ENCODE data around the gene TFR2. TPM values are rescaled to one million over a fixed set of nuclear protein-coding genes. Genes with fewer than 3 reads are reported as not detected.
"Not testable (repeated sequence)": the region's sequence is repeated elsewhere in the genome, so short reads cannot be mapped to it uniquely, and the experiment has no call there.

TFR2 gene
- total and polyA plus RNA-seq, 4 donors, result 0.45 to 2.1 TPM; not detected in 2

DNA sequence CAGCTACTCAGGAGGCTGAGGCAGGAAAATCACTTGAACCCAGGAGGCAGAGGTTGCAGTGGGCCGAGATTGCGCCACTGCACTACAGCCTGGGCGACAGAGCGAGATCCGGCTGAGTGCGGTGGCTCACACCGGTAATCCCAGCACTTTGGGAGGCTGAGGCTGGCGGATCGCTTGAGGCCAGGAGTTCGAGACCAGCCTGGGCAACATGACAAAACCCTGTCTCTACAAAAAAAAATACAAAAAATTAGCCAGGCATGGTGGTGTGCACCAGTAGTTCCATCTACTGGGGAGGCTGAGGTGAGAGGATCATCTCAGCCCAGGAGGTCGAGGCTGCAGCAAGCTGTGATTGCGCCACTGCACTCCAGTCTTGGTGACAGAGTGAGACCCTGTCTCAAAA, 27.8 kb upstream of the TFR2 start:
- ATAC-seq (ENCODE audit: low FRiP score); H3K9me3 ChIP-seq (ENCODE audit: control insufficient read depth, low read length); H3K27ac ChIP-seq (ENCODE audit: low read depth in 1 of 2, low read length in 2 of 2); DNase-seq; H3K36me3 ChIP-seq (ENCODE audit: control insufficient read depth in 1 of 2, insufficient read depth in 2 of 2, low read length in 1 of 2); H3K4me1 ChIP-seq (ENCODE audit: control insufficient read depth in 1 of 2, insufficient read depth in 2 of 2, low read length in 2 of 2); H3K4me3 ChIP-seq (ENCODE audit: low read length in 2 of 2); intact Hi-C loops (cut with DNase I); H3K27me3 ChIP-seq (ENCODE audit: control insufficient read depth in 1 of 2, insufficient read depth in 2 of 2, low read length in 1 of 2): not testable (repeated sequence)
- 95 to 96% methylated on average over 12 of the region's 12 CpGs for WGBS, 2 donors

DNA sequence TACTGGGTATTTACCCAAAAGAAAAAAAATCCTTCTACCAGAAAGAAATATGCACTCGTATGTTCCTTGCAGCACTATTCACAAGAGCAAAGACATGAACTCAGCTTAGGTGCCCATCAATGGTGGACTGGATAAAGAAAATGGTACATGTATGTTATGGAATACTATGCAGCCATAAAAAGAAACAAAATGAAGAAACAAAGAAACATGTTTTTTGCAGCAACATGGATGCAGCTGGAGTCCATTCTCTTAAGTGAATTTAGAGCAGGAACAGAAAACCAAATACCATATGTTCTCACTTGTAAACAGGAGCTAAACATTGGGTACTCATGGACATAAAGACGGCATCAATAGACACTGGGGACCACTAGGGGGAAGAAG, 26.7 kb upstream of the TFR2 start:
- no peak for DNase-seq
- no peaks in the 10 kb centered on the region for H3K36me3 ChIP-seq (ENCODE audit: control insufficient read depth in 1 of 2, insufficient read depth in 2 of 2, low read length in 1 of 2)
- H3K4me1 ChIP-seq (ENCODE audit: control insufficient read depth in 1 of 2, insufficient read depth in 2 of 2, low read length in 2 of 2), result peaks cover 0 to 3% of the 10 kb centered on the region in 2 donors
- no peaks in the 10 kb centered on the region for H3K27me3 ChIP-seq (ENCODE audit: control insufficient read depth in 1 of 2, insufficient read depth in 2 of 2, low read length in 1 of 2)
- no peak for ATAC-seq (ENCODE audit: low FRiP score)
- no peak overlapping the region for H3K4me3 ChIP-seq (ENCODE audit: low read length in 2 of 2)
- no peaks in the 10 kb centered on the region for H3K9me3 ChIP-seq (ENCODE audit: control insufficient read depth, low read length)
- no peak overlapping the region for H3K27ac ChIP-seq (ENCODE audit: low read depth in 1 of 2, low read length in 2 of 2)
- 49 to 50% methylated on average over 2 of the region's 2 CpGs for WGBS, 2 donors
- intact Hi-C loops (cut with DNase I), result no loop called here

DNA sequence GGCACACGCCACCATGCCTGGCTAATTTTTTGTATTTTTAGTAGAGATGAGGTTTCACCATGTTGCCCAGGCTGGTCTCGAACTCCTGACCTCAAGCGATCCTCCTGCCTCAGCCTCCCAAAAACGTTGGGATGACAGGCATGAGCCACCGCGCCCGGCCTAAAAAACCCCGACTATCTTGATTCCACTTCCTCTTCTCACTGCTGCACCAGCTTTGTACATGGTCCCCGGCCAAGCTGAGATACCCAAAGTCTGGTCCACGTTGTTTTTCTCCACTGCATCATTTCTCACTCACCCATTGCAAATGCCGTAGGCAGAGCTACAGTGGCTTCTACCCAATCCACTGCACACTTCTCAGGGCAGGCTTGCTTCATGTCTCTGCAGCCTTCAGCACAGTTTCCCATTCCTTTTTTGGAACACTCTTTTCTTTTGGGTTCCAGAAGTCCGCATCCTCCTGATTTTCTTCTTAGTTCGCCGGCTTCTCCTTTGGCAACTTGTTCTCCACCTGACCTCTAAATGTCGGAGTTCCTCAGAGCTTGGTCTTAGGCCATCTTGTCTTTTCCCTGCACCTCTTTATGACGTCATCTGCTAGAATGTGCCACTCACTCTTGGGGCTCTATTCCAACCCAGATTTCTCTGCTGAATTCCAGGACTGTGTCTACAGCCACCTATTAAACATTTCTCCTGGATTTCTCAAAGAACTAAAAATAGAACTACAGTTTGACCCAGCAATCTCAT, 26.1 kb upstream of the TFR2 start:
- H3K4me1 ChIP-seq (ENCODE audit: control insufficient read depth in 1 of 2, insufficient read depth in 2 of 2, low read length in 2 of 2), result peaks cover 0 to 3% of the 10 kb centered on the region in 2 donors
- WGBS, 2 donors, result 38 to 41% methylated on average over 16 of the region's 16 CpGs
- ATAC-seq (ENCODE audit: low FRiP score) (no peak), DNase-seq (no peak)
- H3K9me3 ChIP-seq (ENCODE audit: control insufficient read depth, low read length), result no peaks in the 10 kb centered on the region
- no peak overlapping the region for H3K4me3 ChIP-seq (ENCODE audit: low read length in 2 of 2)
- intact Hi-C loops (cut with DNase I), result no loop called here
- no peaks in the 10 kb centered on the region for H3K36me3 ChIP-seq (ENCODE audit: control insufficient read depth in 1 of 2, insufficient read depth in 2 of 2, low read length in 1 of 2)
- H3K27me3 ChIP-seq (ENCODE audit: control insufficient read depth in 1 of 2, insufficient read depth in 2 of 2, low read length in 1 of 2), result no peaks in the 10 kb centered on the region
- H3K27ac ChIP-seq (ENCODE audit: low read depth in 1 of 2, low read length in 2 of 2), result peak overlapping the region in 1 of 2 donors; percentile 5

GRCh38 chr7:100665168-100665726, 23.9 kb upstream of the TFR2 start:
- Histone ChIP-seq H3K4me3 (ENCODE audit: low read length in 2 of 2) (no peak overlapping the region), H3K9me3 (ENCODE audit: control insufficient read depth, low read length) (no peaks in the 10 kb centered on the region), H3K36me3 (ENCODE audit: control insufficient read depth in 1 of 2, insufficient read depth in 2 of 2, low read length in 1 of 2) (no peaks in the 10 kb centered on the region), H3K27me3 (ENCODE audit: control insufficient read depth in 1 of 2, insufficient read depth in 2 of 2, low read length in 1 of 2) (no peaks in the 10 kb centered on the region), H3K27ac (ENCODE audit: low read depth in 1 of 2, low read length in 2 of 2) (no peak overlapping the region), H3K4me1 (ENCODE audit: control insufficient read depth in 1 of 2, insufficient read depth in 2 of 2, low read length in 2 of 2) (peaks cover 0 to 3% of the 10 kb centered on the region in 2 donors)
- 96 to 97% methylated on average over 5 of the region's 5 CpGs for WGBS, 2 donors
- ATAC-seq (ENCODE audit: low FRiP score) (no peak), DNase-seq (no peak)
- intact Hi-C loops (cut with DNase I), result no loop called here

GRCh38 chr7:100662194-100662776, 20.9 kb upstream of the TFR2 start:
- ATAC-seq (ENCODE audit: low FRiP score); H3K4me1 ChIP-seq (ENCODE audit: control insufficient read depth in 1 of 2, insufficient read depth in 2 of 2, low read length in 2 of 2); H3K9me3 ChIP-seq (ENCODE audit: control insufficient read depth, low read length); H3K27ac ChIP-seq (ENCODE audit: low read depth in 1 of 2, low read length in 2 of 2); H3K36me3 ChIP-seq (ENCODE audit: control insufficient read depth in 1 of 2, insufficient read depth in 2 of 2, low read length in 1 of 2); H3K27me3 ChIP-seq (ENCODE audit: control insufficient read depth in 1 of 2, insufficient read depth in 2 of 2, low read length in 1 of 2); DNase-seq; intact Hi-C loops (cut with DNase I); H3K4me3 ChIP-seq (ENCODE audit: low read length in 2 of 2): not testable (repeated sequence)
- 67 to 70% methylated on average over 12 of the region's 12 CpGs for WGBS, 2 donors

DNA sequence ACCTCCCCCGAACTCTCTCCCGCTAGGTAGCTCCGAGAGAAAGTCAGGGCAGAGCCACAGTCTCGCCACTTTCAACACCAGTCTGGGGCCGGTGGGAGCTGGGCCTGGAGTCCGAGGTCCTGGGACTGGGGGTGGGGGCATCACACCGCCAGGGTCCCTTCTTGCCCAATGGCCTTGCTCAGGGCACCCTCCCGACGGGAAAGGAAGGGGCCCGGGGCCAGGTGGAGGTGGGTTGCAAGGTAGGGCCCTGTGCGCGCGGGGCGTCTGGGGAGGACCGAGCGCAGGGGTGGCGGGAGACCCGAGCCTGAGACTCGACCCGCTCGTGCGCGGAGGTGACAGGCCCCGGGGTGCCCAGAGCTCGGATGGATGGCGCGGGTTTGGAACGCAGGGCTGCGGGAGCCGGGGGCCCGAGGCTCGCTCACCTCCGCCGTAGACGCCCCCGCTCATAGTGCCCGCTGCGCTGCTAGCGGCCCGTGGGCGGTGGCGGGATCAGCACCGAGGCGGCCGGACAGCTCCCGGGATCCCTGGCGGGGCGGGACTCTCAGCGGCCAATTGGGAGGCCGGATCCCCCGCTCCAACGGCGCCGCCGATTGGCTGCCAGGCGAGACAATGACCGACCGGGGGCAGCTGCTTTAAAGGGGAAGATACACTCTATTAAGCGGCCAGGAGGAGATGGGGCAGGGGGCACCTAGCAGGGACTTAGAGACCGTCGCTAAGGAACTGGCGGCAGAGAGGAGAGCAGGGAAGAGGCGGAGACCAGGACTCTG, 14.7 kb upstream of the TFR2 start, which contains the start of gene ACTL6B:
Gene ACTL6B (minus strand): TSS at position 541 of the 767 bp plus-strand sequence. CDS start 94 bp downstream, at position 447.
- no peaks in the 10 kb centered on the region for H3K36me3 ChIP-seq (ENCODE audit: control insufficient read depth in 1 of 2, insufficient read depth in 2 of 2, low read length in 1 of 2)
- intact Hi-C loops (cut with DNase I), result no loop called here
- peaks cover 3% of the 10 kb centered on the region for H3K9me3 ChIP-seq (ENCODE audit: control insufficient read depth, low read length)
- WGBS, 2 donors, result 5 to 8% methylated on average over 45 to 63 of the region's 63 CpGs
- H3K4me1 ChIP-seq (ENCODE audit: control insufficient read depth in 1 of 2, insufficient read depth in 2 of 2, low read length in 2 of 2), result no peaks in the 10 kb centered on the region
- DNase-seq, result peak; percentile 65 to 91
- no peaks in the 10 kb centered on the region for H3K27me3 ChIP-seq (ENCODE audit: control insufficient read depth in 1 of 2, insufficient read depth in 2 of 2, low read length in 1 of 2)
- H3K4me3 ChIP-seq (ENCODE audit: low read length in 2 of 2), result no peak within 1 kb of the TSS
- H3K27ac ChIP-seq (ENCODE audit: low read depth in 1 of 2, low read length in 2 of 2), result no peak within 1 kb of the TSS
- ATAC-seq (ENCODE audit: low FRiP score), result peak; percentile 79

DNA sequence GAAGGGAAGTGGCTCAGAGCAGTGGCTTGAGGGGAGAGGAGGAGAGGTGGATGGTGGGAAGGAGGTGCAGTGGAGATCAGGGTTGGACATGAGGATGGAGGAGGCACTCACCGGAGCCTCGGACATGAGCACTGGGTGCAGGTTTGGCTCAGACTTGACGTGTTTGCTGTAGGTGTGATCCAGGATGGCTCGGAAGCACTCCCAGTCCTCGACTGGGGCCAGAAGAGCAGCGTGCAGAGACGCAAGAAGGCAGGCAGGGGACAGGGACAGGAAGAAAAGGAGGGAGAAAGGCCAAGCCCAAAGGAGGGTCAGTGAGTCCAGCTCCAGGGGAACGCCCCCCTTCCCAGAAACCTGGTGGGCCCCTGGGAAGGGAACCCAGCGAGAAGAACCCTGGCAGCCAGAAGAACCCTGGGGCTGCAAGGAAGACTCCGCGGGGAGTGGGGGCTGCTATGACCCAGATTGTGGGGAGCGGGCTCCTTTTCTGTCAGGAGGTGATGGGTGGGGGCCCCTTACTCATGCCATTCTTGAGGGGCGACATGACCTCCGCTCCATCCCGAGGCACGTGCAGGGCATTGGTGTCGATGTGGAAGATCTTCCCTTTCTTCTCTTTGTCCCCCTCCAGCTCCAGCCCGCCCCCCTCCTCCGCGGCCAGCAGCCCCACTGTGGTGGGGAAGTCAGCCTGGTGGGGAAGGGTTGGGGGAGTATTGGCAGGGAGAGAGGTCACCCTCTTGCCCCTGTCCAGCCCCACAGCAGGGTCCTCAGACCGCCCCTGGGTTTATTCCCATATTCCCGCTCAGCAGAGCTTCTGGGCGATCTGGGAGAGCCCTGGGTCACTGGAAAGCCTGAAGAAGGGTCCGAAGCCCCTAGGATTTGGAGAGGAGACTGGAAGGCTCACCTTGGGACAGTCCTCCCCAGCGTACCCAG, 13.8 kb upstream of the TFR2 start:
- H3K4me1 ChIP-seq (ENCODE audit: control insufficient read depth in 1 of 2, insufficient read depth in 2 of 2, low read length in 2 of 2), result no peaks in the 10 kb centered on the region
- intact Hi-C loops (cut with DNase I), result no loop called here
- no peaks in the 10 kb centered on the region for H3K27me3 ChIP-seq (ENCODE audit: control insufficient read depth in 1 of 2, insufficient read depth in 2 of 2, low read length in 1 of 2)
- H3K9me3 ChIP-seq (ENCODE audit: control insufficient read depth, low read length), result peaks cover 3% of the 10 kb centered on the region
- DNase-seq (no peak), ATAC-seq (ENCODE audit: low FRiP score) (no peak)
- H3K27ac ChIP-seq (ENCODE audit: low read depth in 1 of 2, low read length in 2 of 2), result no peak overlapping the region
- no peak overlapping the region for H3K4me3 ChIP-seq (ENCODE audit: low read length in 2 of 2)
- WGBS, 2 donors, result 52 to 55% methylated on average over 22 to 25 of the region's 25 CpGs
- no peaks in the 10 kb centered on the region for H3K36me3 ChIP-seq (ENCODE audit: control insufficient read depth in 1 of 2, insufficient read depth in 2 of 2, low read length in 1 of 2)
